D721Med (cell line): ENCODE results near the gene MVD.

ENCODE experiments used
- DNase-seq: peaks from one replicate; pipeline ENCODE4 v3.0.0; 2011; ENCODE audit warnings: low spot score; ENCODE audit not compliant: insufficient read length
- FAIRE-seq: peaks from 2 replicates; lab custom pipeline; 2011; peaks lifted over from hg19 to GRCh38; lab: Jason Lieb, UNC
- CTCF ChIP-seq: IDR thresholded peaks from 2 replicates; pipeline ENCODE4 v1.5.1; 2012; ENCODE audit warnings: mild to moderate bottlenecking, control low read depth; ENCODE audit not compliant: insufficient read depth; ENCODE audit errors: missing control alignments

The MVD gene

GRCh38 chr16:88657371-88657770 lies 5.5 kb downstream of the MVD start:
- FAIRE-seq: no peak
- no peak for TF ChIP-seq CTCF

DNA sequence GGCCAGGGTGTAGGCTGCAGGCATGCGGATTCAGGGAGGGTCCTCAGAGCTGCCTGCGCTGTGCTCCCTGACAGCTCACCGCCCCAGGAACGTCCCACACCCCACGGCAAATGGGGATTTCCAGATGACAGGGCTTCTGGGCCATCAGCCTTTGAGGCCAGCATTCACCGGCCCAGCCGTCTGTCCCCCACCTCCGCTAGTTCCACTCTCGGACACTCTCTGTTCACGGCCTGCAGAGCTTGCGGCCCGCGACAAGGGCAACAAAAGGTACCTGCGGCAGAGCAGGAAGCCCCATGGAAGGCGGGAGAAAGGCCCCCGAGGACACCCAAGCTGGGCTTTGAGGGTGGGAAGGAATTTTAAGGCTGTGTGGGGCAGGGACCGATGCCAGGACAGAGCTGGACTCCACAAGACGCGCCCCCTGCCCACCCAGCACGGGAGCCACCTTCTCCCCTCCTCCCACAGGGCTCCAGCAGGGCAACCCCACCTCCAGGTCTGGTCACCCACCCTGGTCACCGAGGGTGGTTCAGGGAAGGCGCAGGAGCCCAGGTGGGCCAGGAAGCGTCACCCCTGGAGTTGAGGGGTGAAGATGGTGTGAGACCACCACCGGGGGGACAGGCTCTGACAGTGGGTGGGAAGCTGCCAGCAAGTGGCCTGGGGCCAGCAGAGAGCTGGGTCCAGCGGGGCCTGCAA lies 6.5 kb downstream of the MVD start:
- FAIRE-seq (no peak), DNase-seq (no peak)
- no peak for TF ChIP-seq CTCF

More at GRCh38 chr16:88657371-88657770, 5.5 kb downstream of the MVD start:
- DNase-seq: no peak

DNA sequence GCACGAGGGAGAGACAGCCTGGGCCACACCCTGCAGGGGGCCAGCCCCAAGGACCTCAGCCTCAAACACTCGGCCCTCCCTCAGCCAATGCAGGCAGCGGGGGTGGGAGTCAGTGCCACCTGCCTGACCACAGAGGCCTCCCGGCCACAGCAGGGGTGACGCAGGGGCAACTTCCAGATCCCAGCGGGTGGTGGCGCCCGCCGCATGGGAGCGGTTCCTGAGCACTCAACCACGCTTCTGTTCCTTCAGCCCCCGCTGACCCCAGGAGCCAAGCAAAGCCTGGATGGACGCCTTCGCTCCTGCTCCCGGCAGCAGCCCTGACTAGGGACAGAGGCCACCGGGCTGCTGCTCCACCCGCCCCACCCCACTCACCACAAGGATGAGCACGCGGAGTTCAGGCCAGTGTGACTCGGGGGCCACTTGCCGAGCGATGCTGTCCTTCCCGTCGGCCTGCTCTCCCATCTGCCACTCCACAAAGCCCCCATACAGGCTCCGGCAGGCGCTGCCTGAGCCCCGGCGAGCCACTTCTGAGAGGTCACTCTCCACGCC lies 7.1 kb downstream of the MVD start:
- DNase-seq (no peak), FAIRE-seq (no peak)
- TF ChIP-seq CTCF: no peak

DNA sequence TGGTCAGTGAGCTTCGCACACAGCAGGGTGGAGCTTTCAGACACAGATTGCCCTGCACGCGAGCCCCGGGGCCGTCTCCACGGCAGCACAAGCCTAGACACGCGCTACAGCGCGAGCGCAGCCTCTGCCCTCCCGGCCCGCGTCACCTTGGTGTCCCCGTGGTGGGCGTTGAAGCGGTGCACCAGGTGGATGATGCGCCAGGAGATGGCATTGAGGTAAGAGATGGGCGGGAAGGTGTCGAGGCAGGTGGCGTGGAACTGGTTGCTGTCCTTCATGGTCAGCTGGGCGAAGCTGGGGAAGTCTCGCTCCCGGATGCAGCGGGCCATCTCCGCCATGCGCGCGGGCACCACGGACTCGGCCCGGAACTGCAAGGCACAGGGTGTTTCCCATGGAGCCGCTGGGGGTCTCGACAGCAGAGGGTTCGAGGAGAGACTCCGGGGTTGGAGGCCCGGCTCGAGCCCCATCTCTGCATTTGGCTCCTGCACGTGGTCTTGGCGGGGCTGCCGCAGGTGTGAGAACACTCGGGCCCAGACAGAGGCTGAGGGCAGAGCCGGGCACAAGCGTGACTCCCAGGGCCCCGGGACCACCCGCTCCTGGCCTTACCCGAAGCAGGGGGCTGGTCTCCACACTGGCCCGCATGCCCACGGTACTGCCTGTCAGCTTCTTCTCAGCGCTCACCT lies 7.7 kb downstream of the MVD start:
- DNase-seq: no peak
- TF ChIP-seq CTCF: no peak
- FAIRE-seq: no peak

DNA sequence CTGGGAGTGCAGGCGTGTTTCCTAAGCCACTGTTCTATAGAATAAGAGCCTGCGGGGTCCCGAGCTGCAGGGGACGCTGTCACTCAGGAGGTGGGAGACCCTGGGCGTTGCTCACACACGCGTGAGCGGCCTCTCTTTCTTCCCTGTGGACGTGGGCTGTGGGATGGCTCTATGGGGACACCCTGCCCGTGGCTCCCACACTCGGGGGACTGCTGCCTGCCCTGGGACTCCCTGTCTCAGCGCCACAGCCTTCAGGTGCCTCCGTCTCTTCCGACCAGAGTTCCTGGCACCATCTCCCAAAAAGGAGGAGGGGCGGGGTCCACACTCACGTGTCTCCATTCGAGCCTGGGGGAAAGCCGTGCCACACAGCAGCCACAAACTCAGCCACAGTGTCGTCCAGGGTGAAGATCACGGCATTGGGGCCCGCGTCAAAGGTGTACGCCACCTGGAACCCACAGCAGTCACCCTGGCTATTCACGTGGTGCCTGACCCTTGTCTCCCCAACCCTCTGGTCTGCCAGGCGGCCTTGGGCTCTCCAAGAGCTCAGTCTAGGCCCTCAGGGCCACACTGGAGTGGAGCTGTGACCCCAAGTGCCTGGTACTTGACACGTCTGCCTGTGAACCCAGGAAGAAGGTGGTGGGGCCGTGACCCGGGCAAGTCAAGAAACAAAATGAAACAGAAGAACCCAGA lies 8.4 kb downstream of the MVD start:
- no peak for TF ChIP-seq CTCF
- no peak for DNase-seq
- no peak for FAIRE-seq

GRCh38 chr16:88653596-88654362 lies 9.1 kb downstream of the MVD start:
- no peak for TF ChIP-seq CTCF
- FAIRE-seq (no peak), DNase-seq (no peak)
